Upper lobe of right lung (tissue), 1 donor: ENCODE measurements around the gene KIAA1217. TPM values are rescaled to one million over a fixed set of nuclear protein-coding genes. Genes with fewer than 3 reads are reported as not detected.

ENCODE experiments used
- ATAC-seq: fragments of 200-7000 bp; cut with Tn5 transposase; one replicate; pipeline ENCODE4 v1.9.1; 2020; ENCODE audit warnings: mild to moderate bottlenecking, moderate library complexity
- DNase-seq: peaks from one replicate; pipeline ENCODE4 v3.0.0-alpha.2; 2020
- H3K27ac ChIP-seq: fragments of 200-600 bp; one replicate; pipeline ENCODE4 v1.8.0; 2022
- H3K27me3 ChIP-seq: fragments of 200-600 bp; one replicate; pipeline ENCODE4 v1.8.0; 2022; ENCODE audit warnings: mild to moderate bottlenecking
- H3K36me3 ChIP-seq: fragments of 200-600 bp; one replicate; pipeline ENCODE4 v1.8.0; 2022
- H3K4me1 ChIP-seq: fragments of 200-600 bp; one replicate; pipeline ENCODE4 v1.8.0; 2022
- H3K4me3 ChIP-seq: fragments of 200-600 bp; one replicate; pipeline ENCODE4 v1.8.0; 2022; ENCODE audit warnings: mild to moderate bottlenecking
- H3K9me3 ChIP-seq: fragments of 200-600 bp; one replicate; pipeline ENCODE4 v1.8.0; 2022
- CTCF ChIP-seq: fragments of 200-600 bp; IDR thresholded peaks from one replicate; pipeline ENCODE4 v1.8.0; 2022; ENCODE audit warnings: antibody characterized with exemption
- intact Hi-C: fragments of 100-400 bp; cut with DNase I; formaldehyde crosslinking; loops from one replicate; pipeline ENCODE4 v1.11.0; 2022
- total RNA-seq: library from RNA; stranded (reverse); fragmentation: NEBNext Ultra II Directional; extraction: Animal tissue kit (Norgen Biotek cat#: 25700); gene quantifications from one replicate; pipeline ENCODE4 v1.2.1, GENCODE V29; 2021
- donor health status: DM: no; HTN: yes; CAD: no; lungs with severe emphysema.

KIAA1217 gene
- total RNA-seq, 1 donor from 2014 or later: 23.5 TPM

GRCh38 chr10:24278176-24278889 lies 69.4 kb downstream of the KIAA1217 start:
- Histone ChIP-seq H3K27me3 (no peaks in the 10 kb centered on the region), H3K4me3 (no peak overlapping the region), H3K4me1 (no peaks in the 10 kb centered on the region), H3K36me3 (no peaks in the 10 kb centered on the region), H3K27ac (no peak overlapping the region), H3K9me3 (no peaks in the 10 kb centered on the region)
- DNase-seq (no peak), ATAC-seq (peak; percentile 39)
- no peak for TF ChIP-seq CTCF
- intact Hi-C loops: no loop called here

- TF ChIP-seq CTCF: no peak
- DNase-seq: no peak
- no peaks in the 10 kb centered on the region for H3K4me1 ChIP-seq
- H3K36me3 ChIP-seq: no peaks in the 10 kb centered on the region
- no peak overlapping the region for H3K4me3 ChIP-seq
- intact Hi-C loops: no loop called here
- no peaks in the 10 kb centered on the region for H3K9me3 ChIP-seq
- H3K27ac ChIP-seq: no peak overlapping the region
- no peaks in the 10 kb centered on the region for H3K27me3 ChIP-seq
- ATAC-seq: no peak
Observed at GRCh38 chr10:24279166-24279565, 70.2 kb downstream of the KIAA1217 start.

- Histone ChIP-seq H3K4me1 (no peaks in the 10 kb centered on the region), H3K9me3 (no peaks in the 10 kb centered on the region), H3K36me3 (no peaks in the 10 kb centered on the region), H3K4me3 (no peak overlapping the region), H3K27ac (no peak overlapping the region), H3K27me3 (no peaks in the 10 kb centered on the region)
- TF ChIP-seq CTCF: no peak
- DNase-seq: no peak
- intact Hi-C loops: no loop called here
- no peak for ATAC-seq
Observed at GRCh38 chr10:24287559-24288195, 78.7 kb downstream of the KIAA1217 start.

GRCh38 chr10:24288581-24288980 lies 79.6 kb downstream of the KIAA1217 start:
- H3K4me3 ChIP-seq: no peak overlapping the region

GRCh38 chr10:24289235-24289634 lies 80.3 kb downstream of the KIAA1217 start:
- H3K4me1 ChIP-seq: no peaks in the 10 kb centered on the region
- DNase-seq (no peak), ATAC-seq (no peak)
- intact Hi-C loops: no loop called here
- H3K27ac ChIP-seq: no peak overlapping the region
- H3K9me3 ChIP-seq: no peaks in the 10 kb centered on the region
- no peak for TF ChIP-seq CTCF
- H3K4me3 ChIP-seq: no peak overlapping the region
- no peaks in the 10 kb centered on the region for H3K27me3 ChIP-seq
- no peaks in the 10 kb centered on the region for H3K36me3 ChIP-seq

More at GRCh38 chr10:24288581-24288980, 79.6 kb downstream of the KIAA1217 start:
- H3K36me3 ChIP-seq: no peaks in the 10 kb centered on the region
- no peaks in the 10 kb centered on the region for H3K4me1 ChIP-seq
- intact Hi-C loops: no loop called here
- DNase-seq (no peak), ATAC-seq (no peak)
- no peak for TF ChIP-seq CTCF
- H3K9me3 ChIP-seq: no peaks in the 10 kb centered on the region
- no peaks in the 10 kb centered on the region for H3K27me3 ChIP-seq
- H3K27ac ChIP-seq: no peak overlapping the region
